NT2/D1 (cell line): Measurements from ENCODE around the gene SLC22A4.

Experiments used
- YY1 ChIP-seq: IDR thresholded peaks from 2 replicates; pipeline ENCODE4 v1.6.1; 2011; ENCODE audit not compliant: insufficient read length, insufficient read depth
- ZNF274 ChIP-seq: IDR thresholded peaks from 2 replicates; pipeline ENCODE4 v1.6.1; 2011; ENCODE audit warnings: mild to moderate bottlenecking, low read depth, low read length

DNA sequence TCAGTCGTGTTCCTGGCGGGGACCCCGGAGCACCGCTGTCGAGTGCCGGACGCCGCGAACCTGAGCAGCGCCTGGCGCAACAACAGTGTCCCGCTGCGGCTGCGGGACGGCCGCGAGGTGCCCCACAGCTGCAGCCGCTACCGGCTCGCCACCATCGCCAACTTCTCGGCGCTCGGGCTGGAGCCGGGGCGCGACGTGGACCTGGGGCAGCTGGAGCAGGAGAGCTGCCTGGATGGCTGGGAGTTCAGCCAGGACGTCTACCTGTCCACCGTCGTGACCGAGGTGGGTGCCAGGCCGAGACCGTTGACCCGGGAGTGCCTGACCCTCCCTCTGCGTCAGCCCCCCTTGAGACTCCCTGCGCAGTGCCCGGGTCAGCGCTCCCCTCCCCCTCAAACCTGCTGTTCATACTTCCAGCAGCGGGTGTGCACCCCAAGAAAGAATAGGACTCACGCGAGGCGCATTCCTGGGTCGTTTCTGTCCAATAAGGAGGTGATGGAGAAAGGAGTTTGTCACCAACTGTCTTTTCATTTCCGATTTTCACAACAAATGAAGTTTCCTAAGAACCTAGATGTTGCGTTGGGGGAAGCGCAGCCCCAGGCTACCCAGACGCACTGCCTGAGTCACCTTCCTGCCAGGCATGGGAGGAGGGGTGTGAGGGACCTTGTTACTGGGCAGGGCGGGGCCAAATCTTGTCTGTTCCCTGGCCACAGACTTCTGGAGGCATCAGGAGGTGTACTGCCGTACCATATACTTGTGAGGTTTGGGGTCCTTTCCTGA, 722 bp downstream of the SLC22A4 start:
- no peak for TF ChIP-seq YY1
- no peak for TF ChIP-seq ZNF274
